LNCaP clone FGC (cell line): ENCODE results near the gene MADD.

Experiments
- DNase-seq: peaks from one replicate; pipeline ENCODE4 v3.0.0-alpha.2; 2011; ENCODE audit warnings: low read depth
- H3K4me3 ChIP-seq: 2 replicates; pipeline ENCODE4 v1.5.1; 2011; ENCODE audit warnings: mild to moderate bottlenecking, low read depth, low read length, control low read depth
- TF ChIP-seq, protein P1 (sequence below): IDR thresholded peaks from 2 replicates; pipeline ENCODE4 v1.5.1; 2012; ENCODE audit warnings: mild to moderate bottlenecking; ENCODE audit not compliant: control insufficient read depth, insufficient read depth; ENCODE audit errors: extremely low read depth

MADD gene

DNA sequence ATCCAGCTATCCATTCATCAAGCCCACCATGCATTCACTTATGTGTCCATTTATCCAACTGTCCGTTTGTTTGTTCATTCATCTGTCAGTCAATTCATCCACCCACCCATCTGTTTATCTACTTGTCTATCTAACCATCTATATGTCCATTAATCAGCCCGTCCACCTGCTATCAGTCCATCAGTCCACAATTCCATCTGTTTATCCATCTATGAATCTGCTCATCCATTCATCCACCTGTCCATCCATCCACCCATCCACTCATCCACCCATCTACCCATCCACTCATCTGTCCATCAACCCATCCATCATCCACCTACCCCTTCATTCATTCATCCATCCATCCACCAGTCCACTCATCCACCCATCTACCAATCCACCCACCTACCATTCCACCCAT lies 109.4 kb downstream of the MADD start:
- DNase-seq = no peak
- no peak overlapping the region for H3K4me3 ChIP-seq
- TF ChIP-seq, protein P1, sequence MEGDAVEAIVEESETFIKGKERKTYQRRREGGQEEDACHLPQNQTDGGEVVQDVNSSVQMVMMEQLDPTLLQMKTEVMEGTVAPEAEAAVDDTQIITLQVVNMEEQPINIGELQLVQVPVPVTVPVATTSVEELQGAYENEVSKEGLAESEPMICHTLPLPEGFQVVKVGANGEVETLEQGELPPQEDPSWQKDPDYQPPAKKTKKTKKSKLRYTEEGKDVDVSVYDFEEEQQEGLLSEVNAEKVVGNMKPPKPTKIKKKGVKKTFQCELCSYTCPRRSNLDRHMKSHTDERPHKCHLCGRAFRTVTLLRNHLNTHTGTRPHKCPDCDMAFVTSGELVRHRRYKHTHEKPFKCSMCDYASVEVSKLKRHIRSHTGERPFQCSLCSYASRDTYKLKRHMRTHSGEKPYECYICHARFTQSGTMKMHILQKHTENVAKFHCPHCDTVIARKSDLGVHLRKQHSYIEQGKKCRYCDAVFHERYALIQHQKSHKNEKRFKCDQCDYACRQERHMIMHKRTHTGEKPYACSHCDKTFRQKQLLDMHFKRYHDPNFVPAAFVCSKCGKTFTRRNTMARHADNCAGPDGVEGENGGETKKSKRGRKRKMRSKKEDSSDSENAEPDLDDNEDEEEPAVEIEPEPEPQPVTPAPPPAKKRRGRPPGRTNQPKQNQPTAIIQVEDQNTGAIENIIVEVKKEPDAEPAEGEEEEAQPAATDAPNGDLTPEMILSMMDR = no peak
